HG03095 (cell line): ENCODE results near the gene ERN2.

Source experiments
- ATAC-seq: cut with Tn5 transposase; IDR thresholded peaks from one replicate; pipeline ENCODE4 v1.9.1; 2021; ENCODE audit warnings: moderate library complexity; ENCODE audit not compliant: unreplicated experiment

Gene ERN2

DNA sequence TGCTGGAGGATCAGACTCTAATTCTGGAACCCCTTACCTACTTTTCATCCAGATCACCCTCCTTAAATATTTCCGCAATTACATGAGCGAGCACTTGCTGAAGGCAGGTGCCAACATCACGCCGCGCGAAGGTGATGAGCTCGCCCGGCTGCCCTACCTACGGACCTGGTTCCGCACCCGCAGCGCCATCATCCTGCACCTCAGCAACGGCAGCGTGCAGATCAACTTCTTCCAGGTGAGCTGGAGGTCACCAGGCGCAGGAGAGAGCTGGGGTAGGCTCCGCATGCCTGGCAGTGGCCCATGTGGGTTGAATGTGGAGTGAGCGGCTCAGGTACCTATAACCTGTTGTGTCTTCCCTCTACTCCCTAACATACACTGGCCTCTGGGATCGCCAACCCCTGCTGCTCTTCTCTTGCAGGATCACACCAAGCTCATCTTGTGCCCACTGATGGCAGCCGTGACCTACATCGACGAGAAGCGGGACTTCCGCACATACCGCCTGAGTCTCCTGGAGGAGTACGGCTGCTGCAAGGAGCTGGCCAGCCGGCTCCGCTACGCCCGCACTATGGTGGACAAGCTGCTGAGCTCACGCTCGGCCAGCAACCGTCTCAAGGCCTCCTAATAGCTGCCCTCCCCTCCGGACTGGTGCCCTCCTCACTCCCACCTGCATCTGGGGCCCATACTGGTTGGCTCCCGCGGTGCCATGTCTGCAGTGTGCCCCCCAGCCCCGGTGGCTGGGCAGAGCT, 23.4 kb downstream of the ERN2 start:
- no peak for ATAC-seq

DNA sequence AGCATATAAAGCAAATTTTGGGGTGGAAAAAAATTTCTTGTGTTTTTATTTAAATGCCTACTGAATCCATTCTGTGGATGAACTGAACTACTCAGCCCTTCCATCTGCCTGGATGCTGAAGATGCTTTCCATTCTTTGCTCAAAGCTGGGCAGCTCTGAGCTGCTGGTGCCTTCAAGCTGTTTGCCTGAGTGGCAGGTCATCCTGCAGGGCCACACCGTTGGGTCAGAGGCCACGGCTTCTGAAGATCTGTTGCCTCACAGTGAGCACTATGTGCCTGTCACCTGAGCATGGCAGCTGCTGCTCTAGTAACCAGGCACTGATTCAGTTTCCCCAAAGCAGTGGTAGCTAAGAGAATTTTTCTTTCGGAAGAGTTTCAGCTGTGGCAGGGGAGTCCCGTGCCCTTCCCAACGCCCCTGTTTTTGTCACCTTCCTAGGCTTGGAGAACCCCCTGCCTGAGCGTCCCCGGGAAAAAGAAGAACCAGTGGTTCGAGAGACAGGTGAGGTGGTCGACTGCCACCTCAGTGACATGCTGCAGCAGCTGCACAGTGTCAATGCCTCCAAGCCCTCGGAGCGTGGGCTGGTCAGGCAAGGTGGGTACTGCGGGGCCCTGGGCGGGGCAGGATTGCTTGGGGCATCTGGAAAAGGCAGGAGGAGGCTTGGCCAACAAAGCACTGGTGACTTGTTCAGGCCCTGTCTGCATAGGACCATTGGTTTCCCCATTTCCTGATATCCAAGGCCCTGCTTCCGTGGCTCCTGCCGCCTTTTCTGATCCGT, 25.8 kb downstream of the ERN2 start:
- no peak for ATAC-seq

DNA sequence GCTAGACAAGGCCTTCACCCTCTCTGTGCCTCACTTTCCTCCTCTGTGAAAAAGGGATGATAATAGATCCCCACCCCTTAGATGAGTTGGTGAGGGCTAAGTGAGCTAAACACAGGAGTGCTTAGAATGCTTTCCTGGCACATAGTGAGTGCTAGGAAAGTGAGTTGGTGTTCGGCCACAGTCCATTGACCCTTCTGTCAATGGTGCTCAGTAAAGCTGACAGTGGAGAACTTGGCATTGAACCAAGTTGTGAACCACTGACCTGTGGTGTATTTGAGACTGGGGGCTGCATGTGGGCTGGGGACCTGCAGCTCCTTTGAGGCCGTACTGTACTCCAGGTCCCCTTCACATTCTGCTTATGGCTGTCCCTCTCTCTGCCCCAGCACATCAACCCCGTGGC, 29.5 kb downstream of the ERN2 start:
- ATAC-seq, result no peak

DNA sequence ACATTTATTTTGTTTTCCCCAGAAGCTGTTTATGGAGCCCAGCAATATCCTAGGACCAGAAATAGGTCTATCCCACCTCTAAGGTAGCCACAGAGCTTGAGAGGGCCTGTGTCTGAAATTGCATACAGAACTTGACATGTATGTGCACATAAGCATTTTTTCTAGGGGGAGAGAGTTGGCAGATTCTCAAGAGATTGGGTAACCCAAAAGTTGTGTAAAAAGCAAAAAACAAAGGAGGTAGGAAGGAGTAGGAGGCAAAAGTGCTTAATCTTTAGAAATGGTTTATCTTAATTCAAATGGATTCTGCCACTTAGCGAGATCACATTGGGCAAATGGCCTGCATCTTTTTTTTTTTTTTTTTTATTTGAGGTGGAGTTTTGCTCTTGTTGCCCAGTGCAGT, 30.8 kb downstream of the ERN2 start:
- ATAC-seq, result no peak

DNA sequence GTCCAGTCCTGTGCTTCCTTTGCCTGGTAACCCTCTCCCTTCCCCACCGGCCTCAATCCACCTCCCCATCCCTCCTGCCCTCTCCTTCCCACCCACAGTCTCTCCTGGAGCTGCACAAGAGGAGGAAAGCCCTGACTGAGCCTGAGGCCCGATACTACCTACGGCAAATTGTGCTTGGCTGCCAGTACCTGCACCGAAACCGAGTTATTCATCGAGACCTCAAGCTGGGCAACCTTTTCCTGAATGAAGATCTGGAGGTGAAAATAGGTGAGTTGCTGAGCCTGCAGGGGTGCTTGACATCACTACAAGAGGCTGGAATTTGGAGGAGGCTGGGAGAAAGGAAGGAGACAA, 33.1 kb downstream of the ERN2 start:
- no peak for ATAC-seq

DNA sequence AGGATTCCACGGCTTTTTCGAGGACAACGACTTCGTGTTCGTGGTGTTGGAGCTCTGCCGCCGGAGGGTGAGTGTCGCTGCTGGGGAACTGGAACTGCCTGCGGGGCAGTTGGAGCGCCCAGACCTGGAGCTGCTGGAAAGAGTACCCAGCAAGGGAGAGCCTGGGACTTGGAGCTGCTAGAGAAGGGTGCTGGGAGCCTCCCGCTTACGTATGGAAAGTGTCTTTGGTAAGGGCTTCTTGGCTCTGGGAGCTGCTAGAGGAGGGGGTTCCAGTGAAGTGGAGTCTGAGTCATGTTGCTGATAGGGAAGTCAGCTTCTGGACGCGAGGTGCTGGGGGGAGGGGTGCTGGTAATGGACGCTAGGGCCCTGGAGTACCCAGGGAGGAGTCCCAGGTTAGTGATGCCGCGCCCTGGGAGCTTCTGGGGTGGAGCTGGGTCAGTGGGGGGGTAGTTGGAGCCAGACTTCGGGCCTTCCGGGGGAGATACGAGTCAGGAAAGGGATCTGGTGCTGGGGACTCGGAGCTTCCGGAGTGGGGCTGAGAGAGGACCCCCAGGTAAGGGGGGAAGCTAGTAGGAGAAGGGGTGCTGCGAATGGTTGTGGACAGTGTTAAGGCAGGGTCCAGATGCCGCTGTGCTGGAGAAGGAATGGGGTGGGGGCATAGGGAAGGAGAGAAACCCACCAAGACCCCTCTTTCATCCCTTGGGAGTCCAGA, 33.6 kb downstream of the ERN2 start:
- no peak for ATAC-seq

DNA sequence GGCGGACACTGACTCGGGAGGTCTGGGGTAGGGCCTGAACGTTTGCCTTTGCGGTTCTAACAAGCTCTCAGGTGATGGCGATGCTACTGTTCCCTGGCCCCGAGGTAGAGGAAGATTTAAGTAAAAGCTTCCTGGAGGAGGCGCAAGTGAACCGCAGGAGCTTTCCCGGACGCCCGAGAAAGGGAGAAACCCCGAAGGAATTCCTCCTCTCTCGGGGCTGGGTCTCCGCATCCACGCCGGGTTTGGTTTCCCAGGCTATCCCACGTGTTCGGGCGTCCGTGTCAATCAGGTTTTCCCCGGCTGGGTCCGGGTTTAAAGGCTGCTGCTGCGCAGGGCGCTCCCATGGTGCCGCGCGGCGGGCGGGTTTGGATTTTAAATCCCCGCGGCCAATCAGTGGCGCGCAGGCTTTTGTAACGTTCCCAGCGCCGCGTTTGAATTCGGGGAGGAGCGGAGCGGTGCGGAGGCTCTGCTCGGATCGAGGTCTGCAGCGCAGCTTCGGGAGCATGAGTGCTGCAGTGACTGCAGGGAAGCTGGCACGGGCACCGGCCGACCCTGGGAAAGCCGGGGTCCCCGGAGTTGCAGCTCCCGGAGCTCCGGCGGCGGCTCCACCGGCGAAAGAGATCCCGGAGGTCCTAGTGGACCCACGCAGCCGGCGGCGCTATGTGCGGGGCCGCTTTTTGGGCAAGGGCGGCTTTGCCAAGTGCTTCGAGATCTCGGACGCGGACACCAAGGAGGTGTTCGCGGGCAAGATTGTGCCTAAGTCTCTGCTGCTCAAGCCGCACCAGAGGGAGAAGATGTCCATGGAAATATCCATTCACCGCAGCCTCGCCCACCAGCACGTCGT, 34.4 kb downstream of the ERN2 start, which contains the start of gene PLK1:
Gene PLK1, plus strand, starts transcription at position 460 of the 844 bp plus-strand sequence. Its CDS starts 44 bp downstream, at position 504.
- peak; percentile 79 for ATAC-seq

DNA sequence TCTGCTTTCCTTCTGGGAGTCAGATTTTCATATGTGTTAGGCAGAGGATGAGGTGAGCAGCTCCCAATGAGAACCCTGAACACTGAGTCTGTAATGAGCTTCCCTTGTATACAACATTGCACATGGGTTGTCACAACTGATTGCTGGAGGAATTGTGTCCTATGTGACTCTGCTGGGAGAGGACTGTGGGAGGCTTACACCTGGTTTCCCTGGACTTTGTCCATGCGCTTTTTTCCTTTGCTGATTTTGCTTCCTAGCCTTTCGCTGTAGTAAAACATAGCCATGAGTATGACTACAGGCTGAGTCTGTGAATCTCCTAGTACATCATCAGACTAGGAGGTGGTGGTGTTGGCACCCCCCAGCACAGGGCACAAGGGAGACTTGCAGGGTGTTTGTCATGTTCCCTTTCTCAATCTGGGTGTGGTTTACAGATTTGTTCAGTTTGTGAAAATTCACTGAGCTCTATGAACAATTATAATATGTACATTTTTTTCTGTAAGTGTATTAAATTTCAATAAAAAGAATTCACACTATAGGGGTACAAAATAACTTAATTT, 36.0 kb downstream of the ERN2 start:
- no peak for ATAC-seq

DNA sequence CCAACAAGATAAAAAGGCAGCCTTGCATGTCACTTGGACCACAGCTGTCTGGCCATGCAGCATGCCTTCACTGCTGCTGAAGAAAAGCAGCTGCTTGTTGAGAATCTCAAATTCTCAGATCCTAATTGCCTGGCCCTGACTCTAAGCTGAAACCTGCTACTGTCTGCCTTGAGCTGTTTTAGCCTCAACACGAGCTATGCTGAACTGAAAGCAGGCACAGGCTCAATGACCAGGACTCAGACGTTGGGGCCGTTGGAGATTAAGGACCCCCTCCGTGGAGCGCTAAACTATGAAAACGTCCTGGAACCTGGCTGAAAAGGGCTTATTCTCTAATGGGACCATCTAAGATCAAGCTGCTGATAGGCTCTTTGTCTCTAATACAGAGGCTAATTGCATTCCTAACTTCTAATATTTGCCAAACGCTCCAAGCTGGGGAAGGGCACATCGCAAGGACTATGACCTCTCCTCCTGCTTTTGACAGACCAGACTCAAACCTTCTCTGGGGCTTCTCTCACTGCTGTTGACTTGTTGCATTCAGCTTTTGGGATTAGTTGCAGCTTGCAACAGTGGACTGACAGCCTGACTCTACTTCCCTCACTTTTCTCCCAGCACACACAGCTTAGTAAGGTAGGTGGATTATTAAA, 38.9 kb downstream of the ERN2 start:
- ATAC-seq, result no peak

DNA sequence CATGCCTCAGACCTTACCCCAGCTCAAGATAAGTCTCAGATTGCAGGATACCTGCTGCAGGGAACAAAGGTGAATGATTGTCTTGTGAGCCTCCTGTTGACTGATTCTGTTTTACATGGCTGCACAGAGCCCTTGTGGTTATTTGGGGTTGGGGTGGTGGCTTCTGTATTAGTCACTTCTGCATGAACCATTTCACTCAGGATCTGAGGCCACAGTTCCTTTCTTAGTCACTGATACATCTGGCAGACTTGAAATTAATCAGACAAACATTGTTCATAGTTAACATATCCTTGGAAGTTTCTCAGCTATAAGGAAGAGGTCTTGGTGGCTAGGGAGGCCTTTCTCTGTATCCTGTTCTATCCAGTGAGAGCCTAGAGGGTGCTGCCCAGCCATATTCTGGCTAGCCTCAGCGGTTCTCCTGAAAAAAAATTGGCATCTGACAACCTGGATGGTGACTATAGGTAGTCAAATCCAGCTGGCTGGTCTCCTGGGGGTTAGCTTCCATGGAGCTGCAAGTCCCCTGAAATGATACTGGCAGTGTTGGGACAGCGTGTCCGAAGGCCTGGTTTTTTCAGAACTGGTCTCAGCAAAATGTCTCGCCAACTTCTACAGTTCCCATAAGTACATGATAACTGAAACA, 42.8 kb downstream of the ERN2 start:
- peak; percentile 92 for ATAC-seq

DNA sequence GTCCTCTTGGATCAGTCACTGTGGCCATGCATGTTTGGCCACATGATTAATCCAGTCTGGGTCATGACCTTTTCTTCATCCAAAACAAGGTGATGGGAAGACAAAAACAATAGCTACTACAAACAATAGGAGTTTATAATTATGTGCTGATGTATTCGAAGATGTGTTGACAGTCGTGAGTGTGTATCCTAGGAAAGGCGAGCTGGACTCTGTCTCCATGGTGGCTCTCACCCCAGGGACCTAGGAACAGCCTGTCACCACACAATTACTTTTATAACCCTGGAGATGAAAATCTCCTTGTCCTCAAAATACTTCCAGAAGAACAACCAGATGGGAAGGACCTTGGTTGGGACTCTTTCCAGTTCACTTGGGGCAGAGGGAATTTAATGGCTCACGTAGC, 44.1 kb downstream of the ERN2 start:
- no peak for ATAC-seq

DNA sequence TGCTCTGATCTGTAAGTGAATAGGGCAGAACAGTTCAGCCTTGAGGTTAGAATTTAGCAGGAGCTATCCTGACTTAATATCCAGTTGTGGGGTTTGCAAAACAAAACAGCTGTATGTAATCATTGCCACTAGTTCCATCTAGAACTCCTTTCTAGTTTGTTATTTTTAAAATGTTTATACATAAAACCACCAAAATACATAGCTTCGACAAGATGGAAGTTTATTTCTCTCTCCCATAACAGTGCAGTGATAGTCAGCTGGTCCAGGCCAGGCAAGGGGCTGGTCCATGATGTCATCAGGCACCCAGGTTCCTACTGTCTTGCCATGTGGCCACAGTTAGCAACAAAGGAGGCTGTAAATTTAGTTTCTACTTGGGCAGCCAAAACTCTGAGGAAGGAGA, 44.8 kb downstream of the ERN2 start:
- ATAC-seq, result no peak

DNA sequence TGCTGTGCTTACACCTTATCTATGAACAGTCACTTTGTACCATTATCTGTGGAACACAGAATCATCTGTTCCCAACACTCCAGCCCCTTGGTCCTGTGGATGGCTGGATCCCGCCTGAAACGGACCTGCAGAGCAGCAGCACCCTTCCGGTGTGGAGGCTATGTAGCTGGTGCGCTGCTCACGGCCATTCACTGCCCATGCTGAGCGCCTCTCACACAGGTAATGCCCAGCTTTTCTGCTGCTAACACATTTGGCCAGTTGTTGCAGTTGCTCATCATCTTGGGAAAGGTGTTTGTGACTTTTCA, 45.7 kb downstream of the ERN2 start:
- ATAC-seq, result no peak

DNA sequence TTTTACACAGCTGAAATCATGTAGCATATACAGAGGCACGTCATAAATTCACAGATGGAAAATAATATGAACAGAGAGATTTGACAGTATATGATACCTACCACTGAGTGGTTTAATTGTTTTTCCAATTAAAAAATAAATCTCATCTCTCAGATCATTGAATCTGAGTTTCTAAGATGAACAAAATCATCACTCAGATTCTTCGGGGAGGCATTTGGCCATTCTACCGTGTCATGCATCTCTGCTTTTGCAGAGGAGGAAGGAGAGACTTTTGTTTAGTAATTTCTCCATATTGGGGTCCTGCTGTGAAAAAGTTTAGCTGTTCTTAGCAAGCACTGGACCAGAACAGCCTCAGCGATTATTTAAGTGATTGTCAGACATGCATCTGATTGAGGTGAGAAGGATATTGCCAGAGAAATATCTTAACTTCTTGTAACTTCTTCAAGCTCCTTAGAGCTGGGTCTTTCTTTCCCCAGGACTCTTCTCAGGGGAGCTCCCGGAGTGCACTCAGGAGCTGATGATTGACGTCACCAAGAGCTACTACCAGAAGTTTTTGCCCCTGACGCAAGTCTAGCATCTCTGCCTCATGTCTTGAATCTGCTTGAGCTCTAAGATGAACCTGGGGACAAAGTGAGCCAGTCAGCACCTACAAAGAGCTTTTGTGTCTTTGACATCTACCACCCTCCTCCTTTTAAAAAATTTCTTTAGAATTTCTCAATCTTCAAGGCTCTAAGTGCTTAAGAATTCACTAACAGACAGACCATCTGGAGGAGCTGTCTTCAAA, 46.3 kb downstream of the ERN2 start:
- no peak for ATAC-seq

DNA sequence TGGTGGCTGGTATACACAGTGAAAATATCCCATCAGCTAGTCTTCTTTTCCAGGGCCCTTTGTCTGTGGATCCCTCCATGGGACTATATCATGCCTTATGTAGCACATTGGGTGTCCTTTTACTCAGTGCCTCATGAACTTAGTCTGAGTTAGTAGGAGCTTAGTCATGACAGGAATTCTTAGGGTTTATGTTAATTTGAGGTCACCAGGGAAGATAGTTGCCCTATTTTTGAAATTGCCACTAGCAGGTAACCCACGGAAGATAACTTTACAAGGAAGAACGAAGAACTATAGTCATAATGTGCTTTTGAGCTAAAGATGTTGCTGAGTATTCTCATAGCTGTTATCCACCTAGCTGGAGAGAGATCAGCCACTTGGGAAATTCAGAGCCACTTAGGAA, 49.1 kb downstream of the ERN2 start:
- ATAC-seq, result no peak

DNA sequence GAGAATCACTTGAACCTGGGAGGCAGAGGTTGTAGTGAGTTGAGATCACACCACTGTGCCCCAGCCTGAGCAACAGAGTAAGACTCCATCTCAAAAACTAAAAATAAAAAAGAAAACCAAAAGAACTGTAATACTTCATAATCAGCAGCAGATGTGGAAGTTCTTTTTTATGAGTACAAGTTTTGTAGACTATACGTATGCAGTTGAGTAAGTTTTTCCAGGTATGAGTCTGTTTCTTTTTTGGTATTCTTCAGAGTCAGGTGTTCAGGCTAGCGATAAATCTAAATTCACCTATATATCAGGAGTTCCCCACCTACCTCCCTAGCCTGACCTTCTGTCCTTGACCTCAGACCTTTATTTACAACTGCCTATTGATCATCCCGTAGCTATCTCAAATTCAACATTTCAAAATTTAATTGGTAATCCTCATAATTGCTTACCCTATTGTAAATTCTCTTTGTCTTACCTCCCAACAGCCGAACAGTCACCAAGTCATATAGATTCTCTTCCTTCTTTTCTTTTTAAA, 61.0 kb downstream of the ERN2 start:
- no peak for ATAC-seq

DNA sequence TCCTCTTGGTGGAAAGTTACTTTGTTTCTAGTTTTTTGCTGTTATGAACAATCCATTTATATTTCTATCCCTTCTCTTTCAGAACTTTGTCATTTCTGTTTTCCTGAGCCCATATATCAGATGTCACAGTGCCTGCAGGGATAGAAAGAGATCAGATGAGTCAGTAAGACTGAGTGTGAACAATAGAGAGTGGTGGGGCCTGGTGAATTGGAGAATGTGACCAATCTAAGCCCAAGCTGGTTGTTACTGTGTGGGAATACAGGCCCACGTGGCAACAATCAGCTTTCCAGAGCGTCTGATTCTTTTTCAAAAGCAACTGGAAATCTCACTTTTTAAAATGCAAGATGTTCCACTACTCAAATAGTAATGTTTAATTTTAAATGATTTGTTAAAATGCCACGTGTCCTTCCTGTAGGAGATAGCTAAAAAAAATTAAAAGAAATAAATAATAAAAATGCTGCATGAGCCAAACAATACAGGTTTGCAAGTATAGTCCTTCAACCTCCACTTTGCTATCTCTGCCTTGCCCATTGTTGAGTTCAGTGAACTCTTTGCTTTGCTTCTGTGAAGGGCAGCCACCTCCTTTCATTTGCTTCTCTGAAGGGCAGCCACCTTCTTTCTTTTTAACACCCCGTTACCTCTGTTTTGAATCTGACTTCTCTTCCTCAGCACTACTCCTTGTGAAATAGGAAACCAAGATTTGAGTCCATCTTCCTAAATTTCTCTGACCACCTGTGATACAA, 62.2 kb downstream of the ERN2 start:
- ATAC-seq, result no peak

DNA sequence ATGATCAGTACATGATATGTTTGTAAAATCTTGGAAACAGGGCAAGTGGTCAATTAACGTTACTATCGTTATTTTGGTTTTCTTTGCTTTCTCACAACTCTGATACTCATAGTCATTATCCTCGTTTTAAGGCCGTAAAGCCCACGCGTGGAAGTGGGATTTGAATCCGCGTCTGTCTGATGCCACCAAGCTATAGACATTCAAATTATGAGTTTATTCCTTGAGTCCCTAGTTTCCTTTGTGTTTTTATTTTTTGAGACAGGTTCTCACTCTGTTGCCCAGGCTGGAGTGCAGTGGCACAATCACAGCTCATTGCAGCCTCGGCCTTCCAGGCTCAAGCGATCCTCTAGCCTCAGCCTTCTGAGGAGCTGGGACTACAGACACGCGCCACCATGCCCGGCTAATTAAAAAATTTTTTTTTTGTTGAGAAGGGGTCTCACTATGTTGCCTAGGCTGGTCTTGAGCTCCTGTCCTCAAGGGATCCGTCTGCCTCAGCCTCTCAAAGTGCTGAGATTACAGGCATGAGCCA, 70.7 kb downstream of the ERN2 start:
- no peak for ATAC-seq
